DND-41 (cell line): ENCODE results near the gene NLRX1.

Source experiments
- ATAC-seq: fragments of 200-7000 bp; cut with Tn5 transposase; 3 replicates; pipeline ENCODE4 v1.9.1; 2021; ENCODE audit warnings: low read depth; ENCODE audit not compliant: insufficient read depth
- DNase-seq: peaks from one replicate; pipeline ENCODE4 v3.0.0-alpha.2; 2020
- H2AFZ ChIP-seq: 2 replicates; pipeline ENCODE4 v1.6.0; 2012; ENCODE audit warnings: low read depth, low read length
- H3K27ac ChIP-seq: 2 replicates; pipeline ENCODE4 v1.5.1; 2012; ENCODE audit warnings: low read length, inconsistent platforms
- H3K27me3 ChIP-seq: fragments of 200-600 bp; sonication (generic); 2 replicates; pipeline ENCODE4 v1.6.0; 2012; ENCODE audit warnings: low read length, mild to moderate bottlenecking, inconsistent platforms; ENCODE audit not compliant: insufficient read depth, poor library complexity
- H3K36me3 ChIP-seq: 2 replicates; pipeline ENCODE4 v1.5.1; 2012; ENCODE audit warnings: low read length, inconsistent platforms; ENCODE audit not compliant: insufficient read depth
- H3K4me1 ChIP-seq: 2 replicates; pipeline ENCODE4 v1.5.1; 2012; ENCODE audit warnings: mild to moderate bottlenecking, low read length; ENCODE audit not compliant: insufficient read depth
- H3K4me2 ChIP-seq: 2 replicates; pipeline ENCODE4 v1.6.0; 2012; ENCODE audit warnings: mild to moderate bottlenecking, moderate library complexity, low read length, inconsistent platforms; ENCODE audit not compliant: insufficient read depth
- H3K4me3 ChIP-seq, 2 experiments: fragments of 200-600 bp in 1 of 2; shearing (Covaris generic) in 1 of 2; 2 replicates each; pipeline ENCODE4 v1.5.1; 2012 to 2016; ENCODE audit warnings: inconsistent platforms in 2 of 2, low read length in 2 of 2, mild to moderate bottlenecking in 2 of 2, low read depth in 1 of 2, moderate library complexity in 1 of 2
- H3K79me2 ChIP-seq: 2 replicates; pipeline ENCODE4 v1.6.0; 2012; ENCODE audit warnings: low read length, inconsistent platforms; ENCODE audit not compliant: insufficient read depth
- H3K9ac ChIP-seq: 2 replicates; pipeline ENCODE4 v1.6.0; 2012; ENCODE audit warnings: low read depth, mild to moderate bottlenecking, inconsistent platforms, low read length, moderate library complexity
- H3K9me3 ChIP-seq: 2 replicates; pipeline ENCODE4 v1.5.1; 2012; ENCODE audit warnings: low read length, moderate library complexity, mild to moderate bottlenecking, inconsistent platforms; ENCODE audit not compliant: insufficient read depth, severe bottlenecking
- H4K20me1 ChIP-seq: 2 replicates; pipeline ENCODE4 v1.6.0; 2012; ENCODE audit warnings: low read length; ENCODE audit not compliant: insufficient read depth
- CTCF ChIP-seq: IDR thresholded peaks from 2 replicates; pipeline ENCODE4 v1.5.1; 2012; ENCODE audit warnings: borderline replicate concordance, low read length, moderate library complexity, mild to moderate bottlenecking; ENCODE audit not compliant: poor library complexity, severe bottlenecking; ENCODE audit errors: extremely low read depth
- EZH2 ChIP-seq: IDR thresholded peaks from 3 replicates; pipeline ENCODE4 v1.6.1; 2012; ENCODE audit warnings: borderline replicate concordance, low read depth, mild to moderate bottlenecking, moderate library complexity, low read length, inconsistent platforms; ENCODE audit not compliant: severe bottlenecking

The NLRX1 gene

GRCh38 chr11:119229741-119230140 is 61.2 kb downstream of the NLRX1 start:
- no peak for DNase-seq
- Histone ChIP-seq H3K27ac (no peak overlapping the region; the same call in 1 of the 2 replicates), H3K79me2 (peaks cover 72% of the 10 kb centered on the region), H3K4me2 (no peak overlapping the region), H3K4me3 (no peak overlapping the region), H4K20me1 (peaks cover 9% of the 10 kb centered on the region), H3K4me1 (peaks cover 27% of the 10 kb centered on the region), H3K9me3 (no peaks in the 10 kb centered on the region), H3K27me3 (no peaks in the 10 kb centered on the region), H3K36me3 (peaks cover 24% of the 10 kb centered on the region), H3K9ac (no peak overlapping the region), H2AFZ (no peak overlapping the region)
- TF ChIP-seq CTCF (no peak), EZH2 (no peak)
- no peak for ATAC-seq
